ENCODE data around the gene APC2.
"Not testable (repeated sequence)": the region's sequence is repeated elsewhere in the genome, so short reads cannot be mapped to it uniquely, and the experiment has no call there.

Gene APC2

GRCh38 chr19:1430246-1430645 is 19.7 kb upstream of the APC2 start:
- DNase-seq (ENCODE audit: low spot score) = no peak

GRCh38 chr19:1431759-1432506 is 18.0 kb upstream of the APC2 start:
- DNase-seq (ENCODE audit: low spot score) = no peak

- DNase-seq (ENCODE audit: low spot score) = no peak
Measured at GRCh38 chr19:1432507-1432887, 17.4 kb upstream of the APC2 start.

GRCh38 chr19:1433119-1434039 is 16.5 kb upstream of the APC2 start:
- DNase-seq (ENCODE audit: low spot score) = no peak

GRCh38 chr19:1434040-1434366 is 15.9 kb upstream of the APC2 start:
- DNase-seq (ENCODE audit: low spot score) = no peak

- no peak for DNase-seq (ENCODE audit: low spot score)
Measured at GRCh38 chr19:1434577-1435060, 15.3 kb upstream of the APC2 start.

- DNase-seq (ENCODE audit: low spot score) = no peak
Measured at GRCh38 chr19:1435378-1435989, 14.4 kb upstream of the APC2 start.

GRCh38 chr19:1437609-1438008 is 12.3 kb upstream of the APC2 start:
- DNase-seq (ENCODE audit: low spot score) = no peak

GRCh38 chr19:1438035-1438932 is 11.6 kb upstream of the APC2 start, which contains the start of gene RPS15:
Gene RPS15 (plus strand): TSS chr19:1438396. CDS start chr19:1438426, 30 bp downstream.
- DNase-seq (ENCODE audit: low spot score) = peak; percentile 99

GRCh38 chr19:1438933-1439354 is 11.0 kb upstream of the APC2 start:
- DNase-seq (ENCODE audit: low spot score) = no peak

- DNase-seq (ENCODE audit: low spot score) = not testable (repeated sequence)
Measured at GRCh38 chr19:1439525-1440417, 10.2 kb upstream of the APC2 start.

GRCh38 chr19:1440418-1440801 is 9.5 kb upstream of the APC2 start:
- DNase-seq (ENCODE audit: low spot score) = no peak

- no peak for DNase-seq (ENCODE audit: low spot score)
Measured at GRCh38 chr19:1441022-1441426, 8.9 kb upstream of the APC2 start.

GRCh38 chr19:1441677-1442438 is 8.1 kb upstream of the APC2 start:
- DNase-seq (ENCODE audit: low spot score) = no peak

- peak; percentile 96 for DNase-seq (ENCODE audit: low spot score)
Measured at GRCh38 chr19:1445185-1445931, 4.6 kb upstream of the APC2 start.

- peak; percentile 72 for DNase-seq (ENCODE audit: low spot score)
Measured at GRCh38 chr19:1445932-1446712, 3.8 kb upstream of the APC2 start.

GRCh38 chr19:1446713-1447481 is 3.0 kb upstream of the APC2 start:
- DNase-seq (ENCODE audit: low spot score) = peak; percentile 33
